ENCODE data around the gene BATF.

The BATF gene

GRCh38 chr14:75493592-75494087 lies 28.6 kb upstream of the BATF start:
- TF ChIP-seq SIN3A (IDR thresholded peaks at IDR 0.05; ENCODE audit: borderline replicate concordance, insufficient read depth, low read length) (no peak), FOXP2 (optimal IDR thresholded peaks at IDR 0.05; ENCODE audit: borderline replicate concordance, extremely low read depth, extremely low read length, insufficient read depth) (no peak), TAF1 (IDR thresholded peaks at IDR 0.05; ENCODE audit: borderline replicate concordance, insufficient read depth, low read length) (no peak), REST (IDR thresholded peaks at IDR 0.05; ENCODE audit: insufficient read depth in 1 of 2, low read depth in 2 of 2, low read length in 2 of 2) (no peak), POLR2AphosphoS5 (IDR thresholded peaks at IDR 0.05; ENCODE audit: low read depth, low read length) (no peak)

DNA sequence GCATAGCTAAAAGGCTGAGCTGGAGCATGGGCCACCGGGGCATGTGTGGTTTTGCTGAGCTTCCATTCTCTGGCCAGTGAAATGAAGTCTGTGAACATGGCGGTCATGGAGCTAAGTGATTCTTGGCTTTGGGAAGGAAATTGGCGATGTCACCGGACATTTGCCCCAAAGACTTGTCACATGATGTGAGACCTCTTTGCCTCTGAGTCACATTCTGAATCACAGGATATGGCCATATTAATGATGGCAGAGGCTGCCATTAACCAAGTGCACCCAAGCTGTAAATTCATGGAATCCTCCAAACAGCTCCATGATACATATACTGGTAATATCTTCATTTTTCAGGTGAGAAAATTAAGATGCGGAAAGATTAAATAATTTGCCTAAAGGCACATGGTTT lies 27.4 kb upstream of the BATF start:
- TF ChIP-seq FOXP2 (optimal IDR thresholded peaks at IDR 0.05; ENCODE audit: borderline replicate concordance, extremely low read depth, extremely low read length, insufficient read depth) (no peak), POLR2AphosphoS5 (IDR thresholded peaks at IDR 0.05; ENCODE audit: low read depth, low read length) (no peak), TAF1 (IDR thresholded peaks at IDR 0.05; ENCODE audit: borderline replicate concordance, insufficient read depth, low read length) (no peak), REST (IDR thresholded peaks at IDR 0.05; ENCODE audit: insufficient read depth in 1 of 2, low read depth in 2 of 2, low read length in 2 of 2) (no peak), SIN3A (IDR thresholded peaks at IDR 0.05; ENCODE audit: borderline replicate concordance, insufficient read depth, low read length) (no peak)

DNA sequence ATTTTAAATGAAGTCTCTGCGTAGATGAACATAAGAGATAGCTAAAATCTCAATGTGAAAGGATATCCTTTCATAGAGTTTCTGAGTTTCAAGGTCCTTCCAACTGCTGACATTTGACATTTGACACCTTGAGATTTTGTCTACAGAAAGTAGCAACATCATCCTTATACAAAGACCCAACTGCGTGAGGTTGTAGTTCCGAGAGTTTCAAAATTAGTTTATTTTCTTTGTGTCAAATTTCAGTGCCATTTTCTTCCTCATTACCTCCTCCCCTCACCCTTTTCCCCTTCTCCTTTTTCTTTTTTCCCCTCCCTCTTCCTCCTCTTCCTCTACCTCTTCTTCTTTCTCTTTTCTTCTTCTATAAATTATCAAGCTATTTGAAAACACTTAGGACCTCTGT lies 26.9 kb upstream of the BATF start:
- TF ChIP-seq POLR2AphosphoS5 (IDR thresholded peaks at IDR 0.05; ENCODE audit: low read depth, low read length) (no peak), SIN3A (IDR thresholded peaks at IDR 0.05; ENCODE audit: borderline replicate concordance, insufficient read depth, low read length) (no peak), REST (IDR thresholded peaks at IDR 0.05; ENCODE audit: insufficient read depth in 1 of 2, low read depth in 2 of 2, low read length in 2 of 2) (no peak), TAF1 (IDR thresholded peaks at IDR 0.05; ENCODE audit: borderline replicate concordance, insufficient read depth, low read length) (no peak), FOXP2 (optimal IDR thresholded peaks at IDR 0.05; ENCODE audit: borderline replicate concordance, extremely low read depth, extremely low read length, insufficient read depth) (no peak)

DNA sequence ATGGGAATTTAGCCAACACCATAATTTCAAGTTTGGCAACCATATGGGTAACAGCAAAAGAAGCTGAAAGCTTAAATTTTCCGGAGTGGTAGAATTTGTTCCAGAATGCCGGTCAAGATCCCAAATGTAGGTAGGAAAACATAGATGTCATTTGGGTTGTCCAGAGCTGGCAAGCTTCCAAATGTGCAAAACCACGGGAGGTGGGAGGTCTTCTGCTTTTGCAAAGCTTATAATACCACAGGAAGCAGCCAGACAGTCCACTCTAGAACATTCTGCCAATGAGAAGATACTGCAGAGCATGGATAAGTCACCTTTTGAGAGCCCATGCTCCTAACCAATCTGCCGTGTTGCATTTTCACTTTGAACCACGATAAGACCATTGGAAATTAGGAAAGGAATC lies 26.4 kb upstream of the BATF start:
- TF ChIP-seq TAF1 (IDR thresholded peaks at IDR 0.05; ENCODE audit: borderline replicate concordance, insufficient read depth, low read length) (no peak), FOXP2 (optimal IDR thresholded peaks at IDR 0.05; ENCODE audit: borderline replicate concordance, extremely low read depth, extremely low read length, insufficient read depth) (no peak), SIN3A (IDR thresholded peaks at IDR 0.05; ENCODE audit: borderline replicate concordance, insufficient read depth, low read length) (no peak), POLR2AphosphoS5 (IDR thresholded peaks at IDR 0.05; ENCODE audit: low read depth, low read length) (no peak), REST (IDR thresholded peaks at IDR 0.05; ENCODE audit: insufficient read depth in 1 of 2, low read depth in 2 of 2, low read length in 2 of 2) (no peak)

DNA sequence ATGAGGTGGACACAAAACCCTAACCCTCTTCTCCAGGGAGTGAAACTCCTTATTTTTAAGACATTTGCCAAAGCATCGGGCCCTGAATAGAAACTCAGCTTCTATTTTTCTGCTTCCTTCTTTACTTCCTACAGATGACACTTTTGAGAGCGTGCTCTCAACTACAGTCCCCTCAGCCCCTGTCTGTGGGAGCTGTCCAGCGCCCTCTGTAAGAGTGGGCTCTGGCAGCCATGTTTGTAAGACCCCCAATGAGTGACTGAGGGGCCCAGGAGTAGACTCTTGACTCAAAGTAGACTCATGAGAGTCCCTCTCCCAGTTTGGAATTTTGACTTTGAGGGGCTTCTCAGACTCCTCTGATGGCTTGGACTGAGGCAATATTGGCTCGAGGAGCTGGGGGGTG lies 25.5 kb upstream of the BATF start:
- TF ChIP-seq POLR2AphosphoS5 (IDR thresholded peaks at IDR 0.05; ENCODE audit: low read depth, low read length) (no peak), REST (IDR thresholded peaks at IDR 0.05; ENCODE audit: insufficient read depth in 1 of 2, low read depth in 2 of 2, low read length in 2 of 2) (peak; percentile 17 to 80; a peak in 2 of 4 replicates)

All from PFSK-1 (cell line).